OCI-LY3 (cell line): ENCODE data around the gene MCTP2.

Experiments
- H2AFZ ChIP-seq: fragments of 200-600, 300-600 bp; shearing (Covaris generic); 2 replicates; pipeline ENCODE4 v1.6.0; 2014; ENCODE audit warnings: antibody characterized with exemption, low read depth, low read length
- H3K27ac ChIP-seq: fragments of 200-600, 300-600 bp; sonication (generic); 2 replicates; pipeline ENCODE4 v1.5.1; 2014; ENCODE audit warnings: mild to moderate bottlenecking, low read length, moderate library complexity, mixed read lengths
- H3K27me3 ChIP-seq: fragments of 200-600, 300-600 bp; sonication (generic); 2 replicates; pipeline ENCODE4 v1.6.1; 2014; ENCODE audit warnings: low read depth, low read length, mixed read lengths
- H3K36me3 ChIP-seq: fragments of 200-600, 300-600 bp; sonication (generic); replicated peaks from 2 replicates; pipeline ENCODE3; 2014; ENCODE audit warnings: low read depth, low read length, mixed read lengths
- H3K4me1 ChIP-seq: fragments of 300-600, 200-600 bp; sonication (generic); 2 replicates; pipeline ENCODE4 v1.6.1; 2014; ENCODE audit warnings: low read length, mixed read lengths
- H3K4me2 ChIP-seq: fragments of 200-600, 300-600 bp; sonication (generic); 2 replicates; pipeline ENCODE4 v1.6.1; 2014; ENCODE audit warnings: low read length, mixed read lengths
- H3K4me3 ChIP-seq: fragments of 300-600, 200-600 bp; sonication (generic); 2 replicates; pipeline ENCODE4 v1.5.1; 2014; ENCODE audit warnings: antibody characterized with exemption, mild to moderate bottlenecking, low read length, moderate library complexity
- H3K79me2 ChIP-seq: fragments of 300-600, 200-600 bp; shearing (Covaris generic); 2 replicates; pipeline ENCODE4 v1.6.1; 2014; ENCODE audit warnings: mild to moderate bottlenecking, low read length, mixed read lengths
- H3K9ac ChIP-seq: fragments of 300-600, 200-600 bp; shearing (Covaris generic); 2 replicates; pipeline ENCODE4 v1.6.0; 2014; ENCODE audit warnings: mild to moderate bottlenecking, low read length, moderate library complexity
- H3K9me3 ChIP-seq: fragments of 200-600, 300-600 bp; shearing (Covaris generic); 2 replicates; pipeline ENCODE4 v1.6.1; 2014; ENCODE audit warnings: low read length, mixed read lengths; ENCODE audit not compliant: insufficient read depth
- H4K20me1 ChIP-seq: fragments of 200-600, 300-600 bp; sonication (generic); 2 replicates; pipeline ENCODE4 v1.6.1; 2016; ENCODE audit warnings: low read length, mixed read lengths; ENCODE audit not compliant: insufficient read depth
- CTCF ChIP-seq: fragments of 200-600, 300-600 bp; sonication (generic); IDR thresholded peaks from 2 replicates; pipeline ENCODE4 v1.5.1; 2014; ENCODE audit warnings: antibody characterized with exemption, low read length, low read depth
- EZH2phosphoT487 ChIP-seq: fragments of 200-600 bp; shearing (Covaris generic); IDR thresholded peaks from 2 replicates; pipeline ENCODE4 v1.6.1; 2018; ENCODE audit warnings: antibody characterized with exemption, mixed run types, low read depth

Gene MCTP2

GRCh38 chr15:94351031-94351535 lies 119.7 kb downstream of the MCTP2 start:
- no peak overlapping the region for H3K27ac ChIP-seq
- no peaks in the 10 kb centered on the region; the same call in 1 of the 2 replicates for H3K4me1 ChIP-seq
- H4K20me1 ChIP-seq, result no peaks in the 10 kb centered on the region
- no peak overlapping the region for H3K4me3 ChIP-seq
- no peaks in the 10 kb centered on the region; the same call in 1 of the 2 replicates for H3K27me3 ChIP-seq
- H3K4me2 ChIP-seq, result no peak overlapping the region
- TF ChIP-seq EZH2phosphoT487 (no peak), CTCF (no peak)
- no peak overlapping the region for H2AFZ ChIP-seq
- no peak overlapping the region for H3K9ac ChIP-seq
- H3K36me3 ChIP-seq, result no peaks in the 10 kb centered on the region
- H3K9me3 ChIP-seq, result no peaks in the 10 kb centered on the region
- no peaks in the 10 kb centered on the region for H3K79me2 ChIP-seq

- Histone ChIP-seq H3K4me3 (no peak overlapping the region), H3K27me3 (no peaks in the 10 kb centered on the region; the same call in 1 of the 2 replicates), H3K4me2 (no peak overlapping the region), H3K9me3 (no peaks in the 10 kb centered on the region), H2AFZ (no peak overlapping the region), H3K36me3 (no peaks in the 10 kb centered on the region), H4K20me1 (no peaks in the 10 kb centered on the region), H3K9ac (no peak overlapping the region), H3K79me2 (no peaks in the 10 kb centered on the region), H3K27ac (no peak overlapping the region), H3K4me1 (no peaks in the 10 kb centered on the region; the same call in 1 of the 2 replicates)
- TF ChIP-seq CTCF (no peak), EZH2phosphoT487 (no peak)
Measured at GRCh38 chr15:94352636-94353487, 121.5 kb downstream of the MCTP2 start.

- H3K79me2 ChIP-seq, result no peaks in the 10 kb centered on the region
- H3K36me3 ChIP-seq, result no peaks in the 10 kb centered on the region
- TF ChIP-seq EZH2phosphoT487, result no peak
- no peak for TF ChIP-seq CTCF
- no peak overlapping the region for H3K4me3 ChIP-seq
- H3K27me3 ChIP-seq, result no peaks in the 10 kb centered on the region; the same call in 1 of the 2 replicates
- no peaks in the 10 kb centered on the region; the same call in 1 of the 2 replicates for H3K4me1 ChIP-seq
- no peaks in the 10 kb centered on the region for H4K20me1 ChIP-seq
- H3K4me2 ChIP-seq, result no peak overlapping the region
- no peaks in the 10 kb centered on the region for H3K9me3 ChIP-seq
- H3K9ac ChIP-seq, result no peak overlapping the region
- no peak overlapping the region for H2AFZ ChIP-seq
- H3K27ac ChIP-seq, result no peak overlapping the region
Measured at GRCh38 chr15:94353488-94353820, 122.1 kb downstream of the MCTP2 start.

GRCh38 chr15:94354655-94355054 lies 123.3 kb downstream of the MCTP2 start:
- no peaks in the 10 kb centered on the region; the same call in 1 of the 2 replicates for H3K27me3 ChIP-seq
- no peaks in the 10 kb centered on the region for H3K9me3 ChIP-seq
- no peak overlapping the region for H3K4me3 ChIP-seq
- no peak overlapping the region for H3K4me2 ChIP-seq
- H3K9ac ChIP-seq, result no peak overlapping the region
- no peaks in the 10 kb centered on the region for H4K20me1 ChIP-seq
- no peak for TF ChIP-seq CTCF
- TF ChIP-seq EZH2phosphoT487, result no peak
- H2AFZ ChIP-seq, result no peak overlapping the region
- no peak overlapping the region for H3K27ac ChIP-seq
- no peaks in the 10 kb centered on the region; the same call in 1 of the 2 replicates for H3K4me1 ChIP-seq
- no peaks in the 10 kb centered on the region for H3K79me2 ChIP-seq
- no peaks in the 10 kb centered on the region for H3K36me3 ChIP-seq
